IMR-90 (cell line): Measurements from ENCODE around the gene UBL4A. TPM values are rescaled to one million over a fixed set of nuclear protein-coding genes. Genes with fewer than 3 reads are reported as not detected.

ENCODE experiments used
- ATAC-seq: fragments of 200-7000 bp; cut with Tn5 transposase; 2 replicates; pipeline ENCODE4 v1.9.1; 2020; ENCODE audit warnings: low read depth, mild to moderate bottlenecking, moderate library complexity
- Bru-seq: library from RNA; stranded (reverse); fragments of 400-500 nt; gene quantifications from one replicate; lab custom pipeline; 2021; lab: Mats Ljungman, UMichigan
- BruChase-seq, 2 experiments: library from RNA; stranded (reverse); fragments of 400-500 nt; gene quantifications; one replicate each; lab custom pipeline; 2021; lab: Mats Ljungman, UMichigan
- BruUV-seq: library from RNA; stranded (reverse); fragments of 400-500 nt; replicated peaks from 2 replicates; lab custom pipeline; 2021; lab: Mats Ljungman, UMichigan
- CTCF ChIA-PET: fragments of 300-600 bp; formaldehyde crosslinking; extraction: SDS; loops from one replicate; lab custom pipeline; 2021; ENCODE audit warnings: antibody characterized with exemption; lab: Yijun Ruan, JAX
- POLR2A ChIA-PET: fragments of 300-600 bp; sonication (Branson Sonifier 250); formaldehyde crosslinking; loops from one replicate; lab custom pipeline; 2022; ENCODE audit warnings: antibody characterized with exemption; ENCODE audit not compliant: unreplicated experiment; lab: Charles Lee
- DNase-seq: peaks from one replicate; pipeline ENCODE4 v3.0.0; 2013
- H2AFZ ChIP-seq: replicated peaks from 2 replicates; pipeline ENCODE3; 2013; ENCODE audit warnings: low read length, mild to moderate bottlenecking; ENCODE audit not compliant: poor library complexity
- H2AK5ac ChIP-seq: 2 replicates; pipeline ENCODE4 v1.6.1; 2013; ENCODE audit warnings: low read depth, low read length, inconsistent platforms
- H2AK9ac ChIP-seq: replicated peaks from 2 replicates; pipeline ENCODE3; 2013; ENCODE audit warnings: mild to moderate bottlenecking, low read depth, low read length, moderate library complexity; ENCODE audit not compliant: poor library complexity
- H2BK120ac ChIP-seq: 2 replicates; pipeline ENCODE4 v1.6.1; 2013; ENCODE audit warnings: low read depth, low read length, inconsistent platforms
- H2BK15ac ChIP-seq: 3 replicates; pipeline ENCODE4 v1.6.1; 2013; ENCODE audit warnings: low read depth, low read length, inconsistent platforms
- H2BK20ac ChIP-seq: 2 replicates; pipeline ENCODE4 v1.6.1; 2013; ENCODE audit warnings: low read depth, mild to moderate bottlenecking, inconsistent platforms, low read length, moderate library complexity
- H2BK5ac ChIP-seq: 2 replicates; pipeline ENCODE4 v1.6.1; 2013; ENCODE audit warnings: mild to moderate bottlenecking, low read depth, low read length, inconsistent platforms; ENCODE audit not compliant: poor library complexity, severe bottlenecking
- H3K14ac ChIP-seq: replicated peaks from 2 replicates; pipeline ENCODE4 v1.6.1; 2013; ENCODE audit warnings: low read depth, low read length, inconsistent platforms
- H3K18ac ChIP-seq: 2 replicates; pipeline ENCODE4 v1.6.1; 2013; ENCODE audit warnings: low read depth, low read length, control low read depth
- H3K23ac ChIP-seq: 2 replicates; pipeline ENCODE4 v1.6.1; 2013; ENCODE audit warnings: low read depth, low read length, inconsistent platforms
- H3K27ac ChIP-seq: 2 replicates; pipeline ENCODE4 v1.5.1; 2013; ENCODE audit warnings: mild to moderate bottlenecking, control low read depth, low read length; ENCODE audit not compliant: insufficient read depth
- H3K27me3 ChIP-seq: 2 replicates; pipeline ENCODE4 v1.6.1; 2013; ENCODE audit warnings: low read length; ENCODE audit not compliant: control insufficient read depth, insufficient read depth
- H3K36me3 ChIP-seq: 2 replicates; pipeline ENCODE4 v1.6.1; 2013; ENCODE audit warnings: low read length, mixed read lengths; ENCODE audit not compliant: control insufficient read depth, insufficient read depth
- H3K4ac ChIP-seq: 2 replicates; pipeline ENCODE4 v1.6.1; 2013; ENCODE audit warnings: low read depth, low read length, inconsistent platforms
- H3K4me1 ChIP-seq: 2 replicates; pipeline ENCODE4 v1.6.1; 2013; ENCODE audit warnings: low read length, mixed read lengths; ENCODE audit not compliant: control insufficient read depth, insufficient read depth
- H3K4me2 ChIP-seq: 2 replicates; pipeline ENCODE4 v1.6.1; 2013; ENCODE audit warnings: low read depth, mild to moderate bottlenecking, control low read depth, low read length, moderate library complexity
- H3K4me3 ChIP-seq: 2 replicates; pipeline ENCODE4 v1.5.1; 2013; ENCODE audit warnings: low read depth, mild to moderate bottlenecking, control low read depth, low read length, moderate library complexity; ENCODE audit not compliant: insufficient read depth
- H3K56ac ChIP-seq: 2 replicates; pipeline ENCODE4 v1.6.1; 2013; ENCODE audit warnings: low read length, inconsistent platforms; ENCODE audit not compliant: insufficient read depth; ENCODE audit errors: extremely low read depth
- H3K79me1 ChIP-seq, 2 experiments: 2 replicates each; pipeline ENCODE4 v1.6.1; 2013; ENCODE audit warnings: low read length in 2 of 2, inconsistent platforms in 1 of 2, low read depth in 1 of 2
- H3K9ac ChIP-seq: 2 replicates; pipeline ENCODE4 v1.6.1; 2013; ENCODE audit warnings: low read depth, low read length, control low read depth
- H3K9me1 ChIP-seq: 2 replicates; pipeline ENCODE4 v1.6.1; 2013; ENCODE audit warnings: low read length, inconsistent platforms; ENCODE audit not compliant: insufficient read depth
- H3K9me3 ChIP-seq: 2 replicates; pipeline ENCODE4 v1.6.1; 2013; ENCODE audit warnings: low read length; ENCODE audit not compliant: control insufficient read depth, insufficient read depth
- H4K20me1 ChIP-seq: 2 replicates; pipeline ENCODE4 v1.6.1; 2013; ENCODE audit warnings: low read length, inconsistent platforms; ENCODE audit not compliant: insufficient read depth
- H4K5ac ChIP-seq: 2 replicates; pipeline ENCODE4 v1.6.1; 2013; ENCODE audit warnings: mild to moderate bottlenecking, low read depth, low read length, control low read depth
- H4K8ac ChIP-seq, 2 experiments: 2 replicates each; pipeline ENCODE4 v1.6.1; 2013; ENCODE audit warnings: low read depth in 2 of 2, low read length in 2 of 2, control low read depth in 1 of 2, inconsistent platforms in 1 of 2
- H4K91ac ChIP-seq: 2 replicates; pipeline ENCODE4 v1.6.1; 2013; ENCODE audit warnings: low read depth, low read length, inconsistent platforms; ENCODE audit not compliant: insufficient read depth
- BHLHE40 ChIP-seq: fragments of 150-350 bp; IDR thresholded peaks from 2 replicates; pipeline ENCODE4 v1.6.1; 2016; ENCODE audit warnings: mild to moderate bottlenecking, low read depth, low read length
- CTCF ChIP-seq: conservative IDR thresholded peaks from 2 replicates; pipeline ENCODE4 v1.5.1; 2012; ENCODE audit warnings: mild to moderate bottlenecking, low read depth, low read length, improper control_type of control experiment
- MAFK ChIP-seq: IDR thresholded peaks from 2 replicates; pipeline ENCODE4 v1.6.1; 2012; ENCODE audit warnings: low read depth, low read length, improper control_type of control experiment
- MAZ ChIP-seq: IDR thresholded peaks from 2 replicates; pipeline ENCODE4 v1.6.1; 2012; ENCODE audit warnings: low read depth, mild to moderate bottlenecking, low read length, improper control_type of control experiment, moderate library complexity, borderline replicate concordance
- WGBS, 2 experiments: methylation state at CpG; one replicate each; pipeline versions ENCODE4 v1.1.5 to v1.1.7; 2013; ENCODE audit warnings: missing lambda C conversion rate in 2 of 2; ENCODE audit not compliant: insufficient read length in 1 of 2; ENCODE audit errors: extremely low coverage in 2 of 2; 5-methylcytosine and 5-hydroxymethylcytosine counted together
- dilution Hi-C: fragments of 300-500 bp; cut with HindIII; formaldehyde crosslinking; loops from one replicate; pipeline ENCODE4 v1.14.3; 2018; ENCODE audit warnings: low sequenced_read_pairs; ENCODE audit not compliant: unreplicated experiment
- in situ Hi-C: fragments of 300-500 bp; cut with MboI; formaldehyde crosslinking; loops from 3 replicates; pipeline ENCODE4 v1.14.3; 2019; ENCODE audit warnings: low sequenced_read_pairs, inconsistent platforms, mixed read lengths
- intact Hi-C: fragments of 100-400 bp; cut with micrococcal nuclease; formaldehyde crosslinking; loops from 2 replicates; pipeline ENCODE4 v1.10.0; 2022
- long read RNA-seq: library from polyadenylated mRNA; unstranded; transcript quantifications from one replicate; pipeline ENCODE4 v2.0.0, GENCODE V29; 2021; ENCODE audit not compliant: unreplicated experiment
- polyA plus RNA-seq, 3 experiments: library from polyadenylated mRNA; depleted of rRNA; stranded (reverse); fragments of >200 nt; gene quantifications; 2 replicates each; pipeline ENCODE4 v1.2.3, GENCODE V29; 2012; ENCODE audit warnings: low replicate concordance in 1 of 3
- total RNA-seq: library from RNA; depleted of rRNA; stranded (reverse); fragments of >200 nt; gene quantifications from 2 replicates; pipeline ENCODE4 v1.2.3, GENCODE V29; 2012; rRNA removed

The UBL4A gene
- total RNA-seq (21.4 and 28.3 TPM in 2 replicates), polyA plus RNA-seq (2012; rRNA removed) (22.2 and 24.6 TPM in 2 replicates), Bru-seq, nascent RNA (percentile 41 among the genes with signal in this experiment), BruChase-seq, experiment 1, labeled RNA remaining after a 6-hour chase (percentile 59 among the genes with signal in this experiment), BruChase-seq, experiment 2, labeled RNA remaining after a 2-hour chase (percentile 63 among the genes with signal in this experiment)
- polyA plus RNA-seq (2012; cell fraction: cytosol; rRNA removed) = 17.4 and 24.0 TPM in 2 replicates
- polyA plus RNA-seq (2012; cell fraction: nucleus; rRNA removed; ENCODE audit: low replicate concordance) = 12.6 and 22.4 TPM in 2 replicates
- long read RNA-seq, transcript UBL4A-205 (2 exons, 629 nt) = minor isoform, 7 of 79 reads
- long read RNA-seq, transcript UBL4A-202 (4 exons, 2,382 nt) = major isoform, 61 of 79 reads
- long read RNA-seq, partial matches to known transcripts = 0 of 79 reads
- long read RNA-seq, other reads (novel, unspliced or antisense) = 11 of 79 reads

- 35% methylated on average over 15 of the region's 95 CpGs; no CpG with 5 or more reads in 1 of the 2 experiments for WGBS, 2 experiments
- peak within 1 kb of the TSS; percentile 85 for H3K27ac ChIP-seq
- intact Hi-C loops = no loop called here
Observed at GRCh38 chrX:154486396-154487207, at the start of gene UBL4A. Gene UBL4A, minus strand, starts transcription at chrX:154486615. Its CDS starts 31 bp downstream, at chrX:154486584.

More at GRCh38 chrX:154486396-154487207, at the start of gene UBL4A:
- in situ Hi-C loops = no loop called here
- dilution Hi-C loops = no loop called here
- no TSS peak for BruUV-seq
- peak within 1 kb of the TSS; percentile 39; the same call in 1 of the 3 replicates for H2BK15ac ChIP-seq
- H2BK20ac ChIP-seq = no peak within 1 kb of the TSS
- peaks cover 16% of the 10 kb centered on the region; the same call in 1 of the 2 replicates for H3K36me3 ChIP-seq
- peak within 1 kb of the TSS; percentile 86 for H3K4me3 ChIP-seq
- H3K4me2 ChIP-seq = peak within 1 kb of the TSS; percentile 80
- TF ChIP-seq MAZ (no peak), MAFK (no peak), BHLHE40 (no peak), CTCF (no peak)
- DNase-seq = peak; percentile 11
- H3K14ac ChIP-seq = peak within 1 kb of the TSS; percentile 82; the same call in 1 of the 2 replicates
- CTCF ChIA-PET = no interaction called here
- peak within 1 kb of the TSS; percentile 88 for H2AFZ ChIP-seq
- peak within 1 kb of the TSS; percentile 86 for H3K9ac ChIP-seq
- POLR2A ChIA-PET = interaction anchor here (0.6 kb wide), 1 partner anchor 36 kb away, joined by 6 read pairs; no protein-coding TSS in a partner anchor
- H3K9me1 ChIP-seq = peaks cover 8% of the 10 kb centered on the region; the same call in 1 of the 2 replicates
- peaks cover 4% of the 10 kb centered on the region; the same call in 1 of the 2 replicates for H3K4me1 ChIP-seq
- H3K79me1 ChIP-seq = peaks cover 3 to 38% of the 10 kb centered on the region in 2 experiments; a peak in 3 of 4 replicates
- H4K5ac ChIP-seq = peak within 1 kb of the TSS; percentile 46
- 0 out of 2 replicates have a peak within 1 kb of the TSS, but pooled peaks have one; percentile 41 for H3K56ac ChIP-seq
- peak within 1 kb of the TSS; percentile 99 for H2AK9ac ChIP-seq
- H3K4ac ChIP-seq = peak within 1 kb of the TSS; percentile 68
- ATAC-seq = peak; percentile 43
- peak within 1 kb of the TSS; percentile 42; the same call in 1 of the 2 replicates for H3K23ac ChIP-seq
- no peak within 1 kb of the TSS; the same call in 1 of the 2 replicates for H2BK120ac ChIP-seq
- H3K27me3 ChIP-seq = no peaks in the 10 kb centered on the region
- no peaks in the 10 kb centered on the region for H3K9me3 ChIP-seq
- H2BK5ac ChIP-seq = peak within 1 kb of the TSS; percentile 83
- H4K8ac ChIP-seq = peak within 1 kb of the TSS; percentile 66 to 78; a peak in 3 of 4 replicates
- peak within 1 kb of the TSS; percentile 62; the same call in 1 of the 2 replicates for H4K91ac ChIP-seq
- peak within 1 kb of the TSS; percentile 67 for H2AK5ac ChIP-seq
- H4K20me1 ChIP-seq = peaks cover 4% of the 10 kb centered on the region; the same call in 1 of the 2 replicates
- H3K18ac ChIP-seq = peak within 1 kb of the TSS; percentile 78
